Mesendoderm (in vitro differentiated cells): ENCODE data around the gene YES1.

Experiments used
- DNase-seq: peaks from one replicate; pipeline ENCODE4 v3.0.0; 2013
- H2AK5ac ChIP-seq: 2 replicates; pipeline ENCODE4 v1.6.1; 2013; ENCODE audit warnings: low read length, inconsistent platforms
- H2BK120ac ChIP-seq: 2 replicates; pipeline ENCODE4 v1.6.1; 2013; ENCODE audit warnings: low read depth, mild to moderate bottlenecking, low read length, moderate library complexity, mixed read lengths
- H2BK15ac ChIP-seq: replicated peaks from 2 replicates; pipeline ENCODE4 v1.6.1; 2013; ENCODE audit warnings: low read depth, mild to moderate bottlenecking, moderate library complexity
- H2BK5ac ChIP-seq: 2 replicates; pipeline ENCODE4 v1.6.1; 2013; ENCODE audit warnings: low read length, inconsistent platforms
- H3K18ac ChIP-seq: 2 replicates; pipeline ENCODE4 v1.6.1; 2013; ENCODE audit warnings: mild to moderate bottlenecking, low read length, mixed read lengths
- H3K23ac ChIP-seq: one replicate; pipeline ENCODE4 v1.6.1; 2013; ENCODE audit warnings: low read length
- H3K27ac ChIP-seq: 2 replicates; pipeline ENCODE4 v1.5.1; 2013; ENCODE audit warnings: low read depth, mild to moderate bottlenecking, inconsistent platforms, low read length, moderate library complexity
- H3K27me3 ChIP-seq: 2 replicates; pipeline ENCODE4 v1.6.1; 2013; ENCODE audit warnings: low read length, control low read depth, mild to moderate bottlenecking, inconsistent platforms; ENCODE audit not compliant: insufficient read depth, poor library complexity
- H3K36me3 ChIP-seq: 2 replicates; pipeline ENCODE4 v1.6.1; 2013; ENCODE audit warnings: low read length, inconsistent platforms; ENCODE audit not compliant: control insufficient read depth, insufficient read depth
- H3K4ac ChIP-seq: one replicate; pipeline ENCODE4 v1.6.1; 2013; ENCODE audit warnings: low read depth, mild to moderate bottlenecking, low read length, moderate library complexity
- H3K4me1 ChIP-seq: 2 replicates; pipeline ENCODE4 v1.6.1; 2013; ENCODE audit warnings: low read depth, low read length, inconsistent platforms; ENCODE audit not compliant: control insufficient read depth
- H3K4me2 ChIP-seq: 2 replicates; pipeline ENCODE4 v1.6.1; 2013; ENCODE audit warnings: low read length
- H3K4me3 ChIP-seq: 2 replicates; pipeline ENCODE4 v1.5.1; 2013; ENCODE audit warnings: mild to moderate bottlenecking, low read length
- H3K56ac ChIP-seq: one replicate; pipeline ENCODE4 v1.6.1; 2013; ENCODE audit warnings: low read length
- H3K79me1 ChIP-seq: 2 replicates; pipeline ENCODE4 v1.6.1; 2013; ENCODE audit warnings: low read length, inconsistent platforms
- H3K79me2 ChIP-seq: 2 replicates; pipeline ENCODE4 v1.6.1; 2013; ENCODE audit warnings: mild to moderate bottlenecking, low read length; ENCODE audit not compliant: control insufficient read depth, insufficient read depth
- H3K9ac ChIP-seq: 2 replicates; pipeline ENCODE4 v1.6.1; 2013; ENCODE audit warnings: low read length, inconsistent platforms
- H4K5ac ChIP-seq: one replicate; pipeline ENCODE4 v1.6.1; 2013; ENCODE audit warnings: low read length
- H4K8ac ChIP-seq: one replicate; pipeline ENCODE4 v1.6.1; 2013; ENCODE audit warnings: low read depth, mild to moderate bottlenecking, control low read depth, low read length, moderate library complexity
- WGBS: extraction: QIAGEN DNeasy Blood & Tissue Kit; methylation state at CpG from one replicate; pipeline ENCODE4 v1.1.7; 2013; ENCODE audit warnings: low lambda C conversion rate, missing lambda C conversion rate; ENCODE audit not compliant: insufficient coverage; ENCODE audit errors: extremely low coverage; 5-methylcytosine and 5-hydroxymethylcytosine counted together

The YES1 gene

GRCh38 chr18:839224-840022 is 27.4 kb upstream of the YES1 start:
- Histone ChIP-seq H3K79me1 (no peaks in the 10 kb centered on the region), H3K4ac (no peak overlapping the region), H3K36me3 (no peaks in the 10 kb centered on the region), H3K18ac (no peak overlapping the region), H3K4me1 (no peaks in the 10 kb centered on the region), H3K4me3 (no peak overlapping the region), H2AK5ac (no peak overlapping the region), H2BK5ac (no peak overlapping the region), H2BK120ac (no peak overlapping the region), H4K5ac (no peak overlapping the region), H4K8ac (no peak overlapping the region), H3K9ac (no peak overlapping the region), H2BK15ac (no peak overlapping the region), H3K4me2 (no peak overlapping the region), H3K27ac (no peak overlapping the region), H3K56ac (peak overlapping the region; percentile 28), H3K23ac (no peak overlapping the region), H3K79me2 (no peaks in the 10 kb centered on the region), H3K27me3 (peaks cover 4% of the 10 kb centered on the region)
- peak; percentile 87 for DNase-seq
- WGBS, result no CpG with 5 or more reads among the region's 14 CpGs

DNA sequence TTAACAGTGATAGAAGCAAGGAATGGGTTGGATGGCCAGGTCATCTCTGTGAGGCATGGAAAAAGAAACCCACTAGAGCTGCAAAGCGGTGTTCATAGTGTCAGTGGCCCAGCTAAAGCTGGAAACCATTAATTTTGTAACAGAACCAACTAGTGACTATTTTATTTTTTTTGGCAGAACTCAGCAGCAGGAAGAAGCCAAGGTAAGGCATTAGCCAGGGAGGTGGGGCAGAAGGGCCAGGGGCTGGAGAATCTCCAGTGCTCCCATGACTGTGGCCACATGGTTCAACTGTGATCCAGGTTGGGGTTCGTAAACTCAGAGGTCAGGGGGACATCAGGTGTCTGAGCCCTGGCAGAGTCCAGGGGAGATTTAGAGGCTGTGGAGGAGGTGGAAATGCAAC is 25.9 kb upstream of the YES1 start:
- Histone ChIP-seq H3K79me1 (no peaks in the 10 kb centered on the region), H3K27me3 (peaks cover 4% of the 10 kb centered on the region), H3K4me1 (no peaks in the 10 kb centered on the region), H2BK120ac (no peak overlapping the region), H3K23ac (no peak overlapping the region), H4K8ac (no peak overlapping the region), H2AK5ac (no peak overlapping the region), H3K56ac (no peak overlapping the region), H2BK5ac (no peak overlapping the region), H4K5ac (no peak overlapping the region), H3K79me2 (no peaks in the 10 kb centered on the region), H3K4me3 (no peak overlapping the region), H3K4me2 (no peak overlapping the region), H3K4ac (no peak overlapping the region), H3K18ac (no peak overlapping the region), H2BK15ac (no peak overlapping the region), H3K36me3 (no peaks in the 10 kb centered on the region), H3K9ac (no peak overlapping the region), H3K27ac (no peak overlapping the region)
- DNase-seq, result no peak
- WGBS, result no CpG with 5 or more reads among the region's 2 CpGs

GRCh38 chr18:834082-834720 is 22.2 kb upstream of the YES1 start:
- no peak for DNase-seq
- WGBS, result no CpG with 5 or more reads among the region's 8 CpGs
- H3K9ac ChIP-seq, result no peak overlapping the region
- H4K8ac ChIP-seq, result no peak overlapping the region
- H3K79me2 ChIP-seq, result no peaks in the 10 kb centered on the region
- no peak overlapping the region for H3K4ac ChIP-seq
- H3K4me3 ChIP-seq, result no peak overlapping the region
- H3K4me2 ChIP-seq, result no peak overlapping the region
- H3K79me1 ChIP-seq, result no peaks in the 10 kb centered on the region
- no peak overlapping the region for H3K23ac ChIP-seq
- no peak overlapping the region for H3K18ac ChIP-seq
- H3K56ac ChIP-seq, result no peak overlapping the region
- peaks cover 2% of the 10 kb centered on the region for H3K27me3 ChIP-seq
- peaks cover 2% of the 10 kb centered on the region for H3K4me1 ChIP-seq
- H3K36me3 ChIP-seq, result no peaks in the 10 kb centered on the region
- H2BK5ac ChIP-seq, result no peak overlapping the region
- H2BK120ac ChIP-seq, result no peak overlapping the region
- H3K27ac ChIP-seq, result no peak overlapping the region
- H2BK15ac ChIP-seq, result no peak overlapping the region
- H4K5ac ChIP-seq, result no peak overlapping the region
- H2AK5ac ChIP-seq, result no peak overlapping the region

DNA sequence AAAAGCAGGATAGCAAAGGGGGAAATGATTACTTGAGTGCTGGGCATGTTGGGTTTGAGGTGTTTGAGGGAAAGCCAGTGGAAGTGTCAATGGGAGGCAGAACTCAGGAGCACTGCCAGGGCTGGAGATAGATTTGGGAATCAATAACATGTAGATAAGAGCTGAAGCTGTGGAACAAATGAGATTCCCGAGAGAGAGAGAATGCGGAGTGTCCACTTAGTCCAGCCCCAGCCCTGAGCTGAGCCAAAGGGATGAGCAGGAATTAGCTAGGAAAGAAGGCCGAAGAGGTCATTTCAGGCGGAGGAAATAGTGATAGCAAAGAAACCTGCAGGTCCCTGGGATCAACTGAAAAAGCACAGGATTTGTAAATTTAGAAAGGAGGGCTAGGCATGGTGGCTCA is 21.2 kb upstream of the YES1 start:
- H3K36me3 ChIP-seq, result no peaks in the 10 kb centered on the region
- no peaks in the 10 kb centered on the region for H3K79me1 ChIP-seq
- WGBS, result no CpG with 5 or more reads among the region's 4 CpGs

DNA sequence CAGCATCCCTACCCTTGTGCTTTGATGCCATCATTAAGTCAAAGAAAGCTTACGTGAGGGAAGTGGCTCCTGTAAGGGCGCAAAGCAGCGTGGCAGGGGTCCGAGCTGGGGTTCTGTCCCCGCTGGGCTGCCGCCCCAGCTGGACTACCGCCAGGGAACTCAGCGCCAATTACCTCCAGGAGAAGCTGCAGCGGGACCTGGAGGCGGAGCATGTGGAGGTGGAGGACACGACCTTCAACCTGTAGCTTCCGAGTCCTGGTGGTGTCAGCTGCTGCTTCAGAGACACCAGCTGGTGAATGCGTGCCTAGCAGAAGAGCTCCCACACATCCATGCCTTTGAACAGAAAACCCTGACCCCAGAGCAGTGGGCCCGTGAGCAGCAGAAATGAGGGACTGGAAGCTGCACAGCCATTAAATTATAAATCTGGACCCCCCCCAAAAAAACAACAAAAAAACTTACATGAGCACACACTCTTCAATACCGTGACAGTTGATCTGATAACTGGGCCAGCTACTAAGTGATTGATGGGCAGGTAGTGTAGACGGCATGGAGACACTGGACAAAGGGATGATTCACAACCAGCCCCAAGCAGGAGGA is 20.1 kb upstream of the YES1 start:
- H3K27me3 ChIP-seq, result no peaks in the 10 kb centered on the region
- H3K4ac ChIP-seq, result no peak overlapping the region
- no CpG with 5 or more reads among the region's 16 CpGs for WGBS
- H3K4me2 ChIP-seq, result no peak overlapping the region
- H2BK5ac ChIP-seq, result no peak overlapping the region
- no peak overlapping the region for H2AK5ac ChIP-seq
- H2BK120ac ChIP-seq, result no peak overlapping the region
- no peak overlapping the region for H2BK15ac ChIP-seq
- H3K4me1 ChIP-seq, result peaks cover 2% of the 10 kb centered on the region
- no peak overlapping the region for H4K8ac ChIP-seq
- H3K79me2 ChIP-seq, result no peaks in the 10 kb centered on the region
- no peak overlapping the region for H3K9ac ChIP-seq
- no peak overlapping the region for H3K56ac ChIP-seq
- H3K4me3 ChIP-seq, result no peak overlapping the region
- H3K36me3 ChIP-seq, result no peaks in the 10 kb centered on the region
- peak; percentile 93 for DNase-seq
- H4K5ac ChIP-seq, result no peak overlapping the region
- H3K18ac ChIP-seq, result no peak overlapping the region
- H3K79me1 ChIP-seq, result no peaks in the 10 kb centered on the region
- H3K27ac ChIP-seq, result no peak overlapping the region
- no peak overlapping the region for H3K23ac ChIP-seq

More for the DNA sequence above, 21.2 kb upstream of the YES1 start:
- Histone ChIP-seq H3K4me3 (no peak overlapping the region), H4K8ac (no peak overlapping the region), H2AK5ac (no peak overlapping the region), H3K18ac (no peak overlapping the region), H3K56ac (no peak overlapping the region), H3K4me1 (peaks cover 2% of the 10 kb centered on the region), H2BK15ac (no peak overlapping the region), H3K23ac (no peak overlapping the region), H2BK5ac (no peak overlapping the region), H3K27ac (no peak overlapping the region), H3K9ac (no peak overlapping the region), H3K4me2 (no peak overlapping the region), H3K27me3 (peaks cover 2% of the 10 kb centered on the region), H3K4ac (no peak overlapping the region), H2BK120ac (no peak overlapping the region), H4K5ac (no peak overlapping the region), H3K79me2 (no peaks in the 10 kb centered on the region)
- DNase-seq, result no peak
